LNCAP (cell line): ENCODE results near the gene ENTPD5.

Experiments
- CTCF ChIP-seq: fragments of 450-650 bp; IDR thresholded peaks from 2 replicates; pipeline ENCODE4 v1.5.1; 2017; ENCODE audit warnings: mild to moderate bottlenecking

Gene ENTPD5

GRCh38 chr14:73935666-73936065 lies 83.4 kb downstream of the ENTPD5 start:
- TF ChIP-seq CTCF: peak; percentile 32

GRCh38 chr14:73924337-73924736 lies 94.8 kb downstream of the ENTPD5 start:
- TF ChIP-seq CTCF: no peak

GRCh38 chr14:73916324-73916723 lies 102.8 kb downstream of the ENTPD5 start:
- no peak for TF ChIP-seq CTCF

GRCh38 chr14:73913256-73913655 lies 105.8 kb downstream of the ENTPD5 start:
- no peak for TF ChIP-seq CTCF

- no peak for TF ChIP-seq CTCF
Observed at GRCh38 chr14:73909681-73910080, 109.4 kb downstream of the ENTPD5 start.
